HepG2 (cell line): ENCODE results near the gene USP34. TPM values are rescaled to one million over a fixed set of nuclear protein-coding genes. Genes with fewer than 3 reads are reported as not detected.

Experiments
- BHLHE40 ChIP-seq: IDR thresholded peaks from 2 replicates; pipeline ENCODE4 v1.6.1; 2011; ENCODE audit warnings: low read length, improper control_type of control experiment
- CC2D1A ChIP-seq: sonication (generic); formaldehyde crosslinking; IDR thresholded peaks from 2 replicates; pipeline ENCODE4 v1.8.1; 2023; ENCODE audit warnings: mild to moderate bottlenecking, missing genetic modification reagents
- CCDC6 ChIP-seq: sonication (generic); formaldehyde crosslinking; IDR thresholded peaks from 2 replicates; pipeline ENCODE4 v1.8.1; 2022; ENCODE audit warnings: mild to moderate bottlenecking, missing genetic modification reagents, moderate library complexity
- ETV5 ChIP-seq: IDR thresholded peaks from 2 replicates; pipeline ENCODE4 v1.6.1; 2018; ENCODE audit warnings: missing biosample characterization, missing genetic modification reagents, inconsistent platforms, borderline replicate concordance
- HIVEP1 ChIP-seq: sonication (generic); formaldehyde crosslinking; IDR thresholded peaks from 2 replicates; pipeline ENCODE4 v1.4.0; 2020; ENCODE audit warnings: mild to moderate bottlenecking, missing genetic modification reagents
- MXI1 ChIP-seq: IDR thresholded peaks from 3 replicates; pipeline ENCODE4 v1.6.1; 2012; ENCODE audit warnings: low read depth, low read length, inconsistent platforms, borderline replicate concordance
- NCOR1 ChIP-seq: fragments of 200-600 bp; sonication (generic); IDR thresholded peaks from 2 replicates; pipeline ENCODE4 v1.7.0; 2017; ENCODE audit warnings: antibody characterized with exemption, low read length, borderline replicate concordance
- ZFP36L1 ChIP-seq: sonication (generic); formaldehyde crosslinking; IDR thresholded peaks from 2 replicates; pipeline ENCODE4 v1.8.0; 2022; ENCODE audit warnings: mild to moderate bottlenecking, missing genetic modification reagents, moderate library complexity
- ZFP62 ChIP-seq: sonication (generic); formaldehyde crosslinking; IDR thresholded peaks from 2 replicates; pipeline ENCODE4 v1.4.0; 2020; ENCODE audit warnings: missing genetic modification reagents
- ZFY ChIP-seq: sonication (generic); formaldehyde crosslinking; IDR thresholded peaks from 2 replicates; pipeline ENCODE4 v1.4.0; 2020; ENCODE audit warnings: missing genetic modification reagents
- ZNF362 ChIP-seq: sonication (generic); formaldehyde crosslinking; IDR thresholded peaks from 2 replicates; pipeline ENCODE4 v1.4.0; 2020; ENCODE audit warnings: missing genetic modification reagents, mild to moderate bottlenecking, borderline replicate concordance
- ZNF510 ChIP-seq: sonication (generic); formaldehyde crosslinking; IDR thresholded peaks from 2 replicates; pipeline ENCODE4 v1.4.0; 2020; ENCODE audit warnings: low read depth, mild to moderate bottlenecking, missing genetic modification reagents
- polyA plus RNA-seq, 8 experiments: library from polyadenylated mRNA; depleted of rRNA in 3 of 8; stranded (reverse) in 7 of 8; unstranded in 1 of 8; fragments of >200 nt; fragmentation: Illumina TruSeq in 4 of 8; extraction: Trizol in 4 of 8; gene quantifications; 2 replicates each; pipeline versions ENCODE4 v1.2.1 to v1.2.3, GENCODE V29; 2011 to 2016; ENCODE audit warnings: low read depth in 4 of 8, missing spikeins in 1 of 8, mixed read lengths in 1 of 8; ENCODE audit not compliant: insufficient read depth in 1 of 8
- total RNA-seq, 5 experiments: library from RNA; depleted of rRNA; stranded (reverse); fragments of >200 nt; fragmentation: Illumina TruSeq; extraction: Trizol; gene quantifications; 2 replicates each; pipeline ENCODE4 v1.2.3, GENCODE V29; 2016; ENCODE audit warnings: low read depth in 1 of 5
- TF ChIP-seq, protein P1 (sequence below): sonication (generic); formaldehyde crosslinking; conservative IDR thresholded peaks from 2 replicates; pipeline ENCODE4 v1.8.0; 2022; ENCODE audit warnings: missing genetic modification reagents
- TF ChIP-seq, protein P2 (sequence below): sonication (generic); formaldehyde crosslinking; conservative IDR thresholded peaks from 2 replicates; pipeline ENCODE4 v1.4.0; 2020; ENCODE audit warnings: missing genetic modification reagents
- TF ChIP-seq, protein P3 (sequence below), 2 experiments: IDR thresholded peaks; 2 replicates each; pipeline ENCODE4 v1.6.1; 2011 to 2012; ENCODE audit warnings: low read length in 2 of 2, borderline replicate concordance in 1 of 2, low read depth in 1 of 2, mild to moderate bottlenecking in 1 of 2, moderate library complexity in 1 of 2
- TF ChIP-seq, protein P4 (sequence below): sonication (generic); formaldehyde crosslinking; IDR thresholded peaks from 2 replicates; pipeline ENCODE4 v1.4.0; 2020; ENCODE audit warnings: mild to moderate bottlenecking, missing genetic modification reagents

USP34 gene
- total and polyA plus RNA-seq, 2 of the 13 experiments (the other 11 are each of a cell fraction or from before 2014, with no cell fraction given), result 99.2 to 100 TPM

DNA sequence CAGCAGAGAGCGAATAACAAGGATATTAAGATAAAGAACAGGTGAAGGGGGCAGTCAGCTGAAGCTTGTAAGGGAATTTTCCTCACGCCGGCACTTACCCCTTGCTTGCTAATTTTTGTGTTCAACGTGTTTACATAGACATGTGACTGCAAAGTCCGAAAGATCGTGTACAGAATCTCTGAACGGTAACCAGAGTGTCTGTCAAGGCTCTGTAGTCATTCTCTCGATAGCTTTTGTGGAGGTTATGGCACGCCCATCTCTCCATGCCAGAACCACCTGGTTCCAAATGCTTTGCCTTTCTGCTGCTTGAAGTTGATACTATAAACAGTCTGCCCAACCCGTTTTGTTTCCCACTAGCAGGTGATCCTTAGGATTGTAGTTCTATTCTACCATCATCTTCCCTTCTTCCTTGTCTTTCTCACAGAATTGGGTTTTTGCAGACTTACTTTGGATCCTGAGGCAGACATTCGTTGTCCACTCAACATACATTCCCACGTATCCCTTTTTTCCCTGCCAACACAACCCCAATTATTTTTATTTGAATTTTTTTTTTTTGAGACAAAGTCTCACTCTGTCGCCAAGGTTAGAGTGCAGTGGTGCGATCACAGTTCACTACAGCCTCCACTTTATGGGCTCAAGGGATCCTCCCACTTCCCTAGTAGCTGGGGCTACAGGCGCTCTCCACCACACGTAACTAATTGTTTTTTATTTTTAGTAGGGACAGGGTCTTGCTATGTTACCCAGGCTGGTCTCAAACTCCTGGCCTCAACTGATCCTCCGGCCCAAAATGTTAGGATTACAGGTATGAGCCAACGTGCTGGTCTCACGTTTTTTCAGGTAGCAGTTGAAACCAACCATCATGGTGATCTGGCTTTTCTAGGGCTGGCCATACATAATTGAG lies 1.3 kb upstream of the USP34 start (continued):
- TF ChIP-seq, protein P1, sequence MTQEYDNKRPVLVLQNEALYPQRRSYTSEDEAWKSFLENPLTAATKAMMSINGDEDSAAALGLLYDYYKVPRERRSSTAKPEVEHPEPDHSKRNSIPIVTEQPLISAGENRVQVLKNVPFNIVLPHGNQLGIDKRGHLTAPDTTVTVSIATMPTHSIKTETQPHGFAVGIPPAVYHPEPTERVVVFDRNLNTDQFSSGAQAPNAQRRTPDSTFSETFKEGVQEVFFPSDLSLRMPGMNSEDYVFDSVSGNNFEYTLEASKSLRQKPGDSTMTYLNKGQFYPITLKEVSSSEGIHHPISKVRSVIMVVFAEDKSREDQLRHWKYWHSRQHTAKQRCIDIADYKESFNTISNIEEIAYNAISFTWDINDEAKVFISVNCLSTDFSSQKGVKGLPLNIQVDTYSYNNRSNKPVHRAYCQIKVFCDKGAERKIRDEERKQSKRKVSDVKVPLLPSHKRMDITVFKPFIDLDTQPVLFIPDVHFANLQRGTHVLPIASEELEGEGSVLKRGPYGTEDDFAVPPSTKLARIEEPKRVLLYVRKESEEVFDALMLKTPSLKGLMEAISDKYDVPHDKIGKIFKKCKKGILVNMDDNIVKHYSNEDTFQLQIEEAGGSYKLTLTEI (CRISPR knock-in tag), result no peak
- no peak for TF ChIP-seq ETV5
- no peak for TF ChIP-seq CC2D1A (CRISPR knock-in tag)
- no peak for TF ChIP-seq ZFP62 (CRISPR knock-in tag)
- TF ChIP-seq ZNF362 (CRISPR knock-in tag), result no peak
- no peak for TF ChIP-seq BHLHE40
- TF ChIP-seq ZNF510 (CRISPR knock-in tag), result no peak
- no peak for TF ChIP-seq HIVEP1 (CRISPR knock-in tag)
- 0 out of 2 replicates have a peak, but pooled peaks have one; percentile 53 for TF ChIP-seq NCOR1
- TF ChIP-seq ZFP36L1 (CRISPR knock-in tag), result no peak
- no peak for TF ChIP-seq ZFY
- TF ChIP-seq, protein P2, sequence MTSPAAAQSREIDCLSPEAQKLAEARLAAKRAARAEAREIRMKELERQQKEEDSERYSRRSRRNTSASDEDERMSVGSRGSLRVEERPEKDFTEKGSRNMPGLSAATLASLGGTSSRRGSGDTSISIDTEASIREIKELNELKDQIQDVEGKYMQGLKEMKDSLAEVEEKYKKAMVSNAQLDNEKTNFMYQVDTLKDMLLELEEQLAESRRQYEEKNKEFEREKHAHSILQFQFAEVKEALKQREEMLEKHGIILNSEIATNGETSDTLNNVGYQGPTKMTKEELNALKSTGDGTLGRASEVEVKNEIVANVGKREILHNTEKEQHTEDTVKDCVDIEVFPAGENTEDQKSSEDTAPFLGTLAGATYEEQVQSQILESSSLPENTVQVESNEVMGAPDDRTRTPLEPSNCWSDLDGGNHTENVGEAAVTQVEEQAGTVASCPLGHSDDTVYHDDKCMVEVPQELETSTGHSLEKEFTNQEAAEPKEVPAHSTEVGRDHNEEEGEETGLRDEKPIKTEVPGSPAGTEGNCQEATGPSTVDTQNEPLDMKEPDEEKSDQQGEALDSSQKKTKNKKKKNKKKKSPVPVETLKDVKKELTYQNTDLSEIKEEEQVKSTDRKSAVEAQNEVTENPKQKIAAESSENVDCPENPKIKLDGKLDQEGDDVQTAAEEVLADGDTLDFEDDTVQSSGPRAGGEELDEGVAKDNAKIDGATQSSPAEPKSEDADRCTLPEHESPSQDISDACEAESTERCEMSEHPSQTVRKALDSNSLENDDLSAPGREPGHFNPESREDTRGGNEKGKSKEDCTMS (CRISPR knock-in tag), result no peak
- TF ChIP-seq MXI1, result peak; percentile 89; the same call in 2 of the 3 replicates
- TF ChIP-seq, protein P3, sequence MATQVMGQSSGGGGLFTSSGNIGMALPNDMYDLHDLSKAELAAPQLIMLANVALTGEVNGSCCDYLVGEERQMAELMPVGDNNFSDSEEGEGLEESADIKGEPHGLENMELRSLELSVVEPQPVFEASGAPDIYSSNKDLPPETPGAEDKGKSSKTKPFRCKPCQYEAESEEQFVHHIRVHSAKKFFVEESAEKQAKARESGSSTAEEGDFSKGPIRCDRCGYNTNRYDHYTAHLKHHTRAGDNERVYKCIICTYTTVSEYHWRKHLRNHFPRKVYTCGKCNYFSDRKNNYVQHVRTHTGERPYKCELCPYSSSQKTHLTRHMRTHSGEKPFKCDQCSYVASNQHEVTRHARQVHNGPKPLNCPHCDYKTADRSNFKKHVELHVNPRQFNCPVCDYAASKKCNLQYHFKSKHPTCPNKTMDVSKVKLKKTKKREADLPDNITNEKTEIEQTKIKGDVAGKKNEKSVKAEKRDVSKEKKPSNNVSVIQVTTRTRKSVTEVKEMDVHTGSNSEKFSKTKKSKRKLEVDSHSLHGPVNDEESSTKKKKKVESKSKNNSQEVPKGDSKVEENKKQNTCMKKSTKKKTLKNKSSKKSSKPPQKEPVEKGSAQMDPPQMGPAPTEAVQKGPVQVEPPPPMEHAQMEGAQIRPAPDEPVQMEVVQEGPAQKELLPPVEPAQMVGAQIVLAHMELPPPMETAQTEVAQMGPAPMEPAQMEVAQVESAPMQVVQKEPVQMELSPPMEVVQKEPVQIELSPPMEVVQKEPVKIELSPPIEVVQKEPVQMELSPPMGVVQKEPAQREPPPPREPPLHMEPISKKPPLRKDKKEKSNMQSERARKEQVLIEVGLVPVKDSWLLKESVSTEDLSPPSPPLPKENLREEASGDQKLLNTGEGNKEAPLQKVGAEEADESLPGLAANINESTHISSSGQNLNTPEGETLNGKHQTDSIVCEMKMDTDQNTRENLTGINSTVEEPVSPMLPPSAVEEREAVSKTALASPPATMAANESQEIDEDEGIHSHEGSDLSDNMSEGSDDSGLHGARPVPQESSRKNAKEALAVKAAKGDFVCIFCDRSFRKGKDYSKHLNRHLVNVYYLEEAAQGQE (IDR thresholded peaks at IDR 0.05; ENCODE audit: borderline replicate concordance in 1 of 2, low read depth in 1 of 2, low read length in 2 of 2), result no peak
- no peak; the same call in none of the 2 replicates for TF ChIP-seq CCDC6
- TF ChIP-seq, protein P4, sequence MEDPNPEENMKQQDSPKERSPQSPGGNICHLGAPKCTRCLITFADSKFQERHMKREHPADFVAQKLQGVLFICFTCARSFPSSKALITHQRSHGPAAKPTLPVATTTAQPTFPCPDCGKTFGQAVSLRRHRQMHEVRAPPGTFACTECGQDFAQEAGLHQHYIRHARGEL (CRISPR knock-in tag), result no peak
